ENCODE data around the gene JARID2. TPM values are rescaled to one million over a fixed set of nuclear protein-coding genes. Genes with fewer than 3 reads are reported as not detected.

Gene JARID2
- polyA plus RNA-seq, 1 donor (not counting 4 experiments of a cell fraction or from before 2014, with no cell fraction given): 11.0 TPM

GRCh38 chr6:15550546-15551123 lies 304.8 kb downstream of the JARID2 start:
- H3K9me3 ChIP-seq (ENCODE audit: control insufficient read depth, low read depth, low read length): no peaks in the 10 kb centered on the region
- DNase-seq (ENCODE audit: low read depth, low spot score) (no peak), FAIRE-seq (no peak)
- no peaks in the 10 kb centered on the region for H3K79me2 ChIP-seq (ENCODE audit: control insufficient read depth, insufficient read depth, low read length)
- no peaks in the 10 kb centered on the region for H3K36me3 ChIP-seq (ENCODE audit: control insufficient read depth in 2 of 2, extremely low read depth in 1 of 2, insufficient read depth in 2 of 2, low read length in 2 of 2)
- H3K4me1 ChIP-seq (ENCODE audit: control insufficient read depth, extremely low read depth, insufficient read depth, low read length): no peaks in the 10 kb centered on the region
- TF ChIP-seq, protein P1, sequence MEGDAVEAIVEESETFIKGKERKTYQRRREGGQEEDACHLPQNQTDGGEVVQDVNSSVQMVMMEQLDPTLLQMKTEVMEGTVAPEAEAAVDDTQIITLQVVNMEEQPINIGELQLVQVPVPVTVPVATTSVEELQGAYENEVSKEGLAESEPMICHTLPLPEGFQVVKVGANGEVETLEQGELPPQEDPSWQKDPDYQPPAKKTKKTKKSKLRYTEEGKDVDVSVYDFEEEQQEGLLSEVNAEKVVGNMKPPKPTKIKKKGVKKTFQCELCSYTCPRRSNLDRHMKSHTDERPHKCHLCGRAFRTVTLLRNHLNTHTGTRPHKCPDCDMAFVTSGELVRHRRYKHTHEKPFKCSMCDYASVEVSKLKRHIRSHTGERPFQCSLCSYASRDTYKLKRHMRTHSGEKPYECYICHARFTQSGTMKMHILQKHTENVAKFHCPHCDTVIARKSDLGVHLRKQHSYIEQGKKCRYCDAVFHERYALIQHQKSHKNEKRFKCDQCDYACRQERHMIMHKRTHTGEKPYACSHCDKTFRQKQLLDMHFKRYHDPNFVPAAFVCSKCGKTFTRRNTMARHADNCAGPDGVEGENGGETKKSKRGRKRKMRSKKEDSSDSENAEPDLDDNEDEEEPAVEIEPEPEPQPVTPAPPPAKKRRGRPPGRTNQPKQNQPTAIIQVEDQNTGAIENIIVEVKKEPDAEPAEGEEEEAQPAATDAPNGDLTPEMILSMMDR (optimal IDR thresholded peaks at IDR 0.05 in 1 of 3, IDR thresholded peaks at IDR 0.05 in 1 of 3, conservative IDR thresholded peaks at IDR 0.05 in 1 of 3; ENCODE audit: extremely low read depth in 1 of 3, insufficient read depth in 2 of 3, low read length in 3 of 3): no peak
- TF ChIP-seq EZH2 (IDR thresholded peaks at IDR 0.05; ENCODE audit: low read length): no peak
- dilution Hi-C loops (cut with MboI; ENCODE audit: extremely low pct_ligation_motif_present, low sequenced_read_pairs): no loop called here
- H2AFZ ChIP-seq (ENCODE audit: control insufficient read depth, low read length): no peak overlapping the region
- H3K4me2 ChIP-seq (ENCODE audit: control insufficient read depth, extremely low read depth, insufficient read depth, low read depth, low read length): no peak overlapping the region
- H3K27me3 ChIP-seq (ENCODE audit: control insufficient read depth, extremely low read depth, insufficient read depth, low read length): no peaks in the 10 kb centered on the region
- no peak overlapping the region for H3K4me3 ChIP-seq (ENCODE audit: control insufficient read depth in 2 of 3, extremely low read depth in 1 of 3, insufficient read depth in 2 of 3, low read depth in 1 of 3, low read length in 3 of 3)
- no peak overlapping the region for H3K9ac ChIP-seq (ENCODE audit: control insufficient read depth, extremely low read depth, insufficient read depth, low read length)
- H4K20me1 ChIP-seq (ENCODE audit: control insufficient read depth, extremely low read depth, insufficient read depth, low read length): no peaks in the 10 kb centered on the region
- H3K9me1 ChIP-seq (ENCODE audit: control insufficient read depth, extremely low read depth, insufficient read depth, low read length): no peaks in the 10 kb centered on the region
- no peak overlapping the region for H3K27ac ChIP-seq (ENCODE audit: control insufficient read depth, insufficient read depth, low read length)

DNA sequence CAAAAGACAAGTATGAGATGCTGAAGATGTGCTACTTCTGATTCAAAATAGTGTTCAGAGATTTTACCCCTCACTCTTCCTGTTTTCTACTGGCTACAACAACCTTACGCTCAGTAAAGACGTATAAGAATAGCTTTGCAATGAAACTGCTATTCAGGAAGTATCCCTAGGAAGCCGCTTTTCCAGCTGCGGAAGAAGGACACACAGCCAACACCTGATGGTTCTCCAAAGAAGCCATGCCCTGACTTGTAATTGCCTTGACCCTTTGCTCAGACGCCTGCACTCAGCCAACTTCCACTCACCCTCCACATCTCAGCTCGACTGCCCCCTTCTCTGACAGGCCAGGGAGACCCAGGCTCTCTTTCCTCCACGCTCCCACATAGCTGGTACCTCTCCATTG lies 305.4 kb downstream of the JARID2 start:
- Histone ChIP-seq H2AFZ (ENCODE audit: control insufficient read depth, low read length) (no peak overlapping the region), H3K9ac (ENCODE audit: control insufficient read depth, extremely low read depth, insufficient read depth, low read length) (no peak overlapping the region), H3K27ac (ENCODE audit: control insufficient read depth, insufficient read depth, low read length) (no peak overlapping the region), H3K36me3 (ENCODE audit: control insufficient read depth in 2 of 2, extremely low read depth in 1 of 2, insufficient read depth in 2 of 2, low read length in 2 of 2) (no peaks in the 10 kb centered on the region), H3K4me2 (ENCODE audit: control insufficient read depth, extremely low read depth, insufficient read depth, low read depth, low read length) (no peak overlapping the region), H3K79me2 (ENCODE audit: control insufficient read depth, insufficient read depth, low read length) (no peaks in the 10 kb centered on the region), H4K20me1 (ENCODE audit: control insufficient read depth, extremely low read depth, insufficient read depth, low read length) (no peaks in the 10 kb centered on the region), H3K9me1 (ENCODE audit: control insufficient read depth, extremely low read depth, insufficient read depth, low read length) (no peaks in the 10 kb centered on the region), H3K4me3 (ENCODE audit: control insufficient read depth in 2 of 3, extremely low read depth in 1 of 3, insufficient read depth in 2 of 3, low read depth in 1 of 3, low read length in 3 of 3) (no peak overlapping the region), H3K27me3 (ENCODE audit: control insufficient read depth, extremely low read depth, insufficient read depth, low read length) (no peaks in the 10 kb centered on the region), H3K4me1 (ENCODE audit: control insufficient read depth, extremely low read depth, insufficient read depth, low read length) (no peaks in the 10 kb centered on the region), H3K9me3 (ENCODE audit: control insufficient read depth, low read depth, low read length) (no peaks in the 10 kb centered on the region)
- DNase-seq (ENCODE audit: low read depth, low spot score) (no peak), FAIRE-seq (no peak)
- dilution Hi-C loops (cut with MboI; ENCODE audit: extremely low pct_ligation_motif_present, low sequenced_read_pairs): no loop called here
- no peak for TF ChIP-seq EZH2 (IDR thresholded peaks at IDR 0.05; ENCODE audit: low read length)
- TF ChIP-seq, protein P1 (optimal IDR thresholded peaks at IDR 0.05 in 1 of 3, IDR thresholded peaks at IDR 0.05 in 1 of 3, conservative IDR thresholded peaks at IDR 0.05 in 1 of 3; ENCODE audit: extremely low read depth in 1 of 3, insufficient read depth in 2 of 3, low read length in 3 of 3): no peak

All from keratinocyte (primary cell).